Measurements from ENCODE around the gene TTC34.
"Not testable (repeated sequence)": the region's sequence is repeated elsewhere in the genome, so short reads cannot be mapped to it uniquely, and the experiment has no call there.

Gene TTC34

DNA sequence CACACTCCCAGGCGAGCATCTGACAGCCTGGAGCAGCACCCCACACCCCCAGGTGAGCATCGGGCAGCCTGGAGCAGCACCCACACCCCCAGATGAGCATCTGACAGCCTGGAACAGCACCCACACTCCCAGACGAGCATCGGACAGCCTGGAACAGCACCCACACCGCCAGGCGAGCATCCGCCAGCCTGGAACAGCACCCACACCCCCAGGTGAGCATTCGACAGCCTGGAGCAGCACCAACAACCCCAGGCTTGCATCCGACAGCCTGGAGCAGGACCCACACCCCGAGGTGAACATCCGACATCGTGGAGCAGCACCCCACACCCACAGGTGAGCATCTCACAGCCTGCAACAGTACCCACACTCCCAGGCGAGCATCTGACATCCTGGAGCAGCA is 42.1 kb downstream of the TTC34 start:
- DNase-seq, result not testable (repeated sequence)

DNA sequence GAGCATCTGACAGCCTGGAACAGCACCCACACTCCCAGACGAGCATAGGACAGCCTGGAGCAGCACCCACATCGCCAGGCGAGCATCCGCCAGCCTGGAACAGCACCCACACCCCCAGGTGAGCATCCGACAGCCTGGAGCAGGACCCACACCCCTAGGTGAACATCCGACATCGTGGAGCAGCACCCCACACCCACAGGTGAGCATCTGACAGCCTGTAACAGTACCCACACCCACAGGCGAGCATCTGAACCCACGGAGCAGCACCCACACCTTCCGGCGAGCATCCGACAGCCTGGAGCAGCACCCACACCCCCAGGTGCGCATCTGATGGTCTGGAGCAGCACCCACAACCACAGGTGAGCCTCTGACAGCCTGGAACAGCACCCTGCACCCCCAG is 44.0 kb downstream of the TTC34 start:
- not testable (repeated sequence) for DNase-seq

DNA sequence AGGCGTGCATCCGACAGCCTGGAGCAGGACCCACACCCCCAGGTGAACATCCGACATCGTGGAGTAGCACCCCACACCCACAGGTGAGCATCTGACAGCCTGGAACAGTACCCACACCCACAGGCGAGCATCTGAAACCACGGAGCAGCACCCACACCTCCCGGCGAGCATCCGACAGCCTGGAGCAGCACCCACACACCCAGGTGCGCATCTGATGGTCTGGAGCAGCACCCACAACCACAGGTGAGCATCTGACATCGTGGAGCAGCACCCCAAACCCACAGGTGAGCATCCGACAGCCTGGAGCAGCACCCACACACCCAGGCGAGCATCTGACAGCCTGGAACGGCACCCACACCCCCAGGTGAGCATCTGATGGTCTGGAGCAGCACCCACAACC is 46.1 kb downstream of the TTC34 start:
- DNase-seq, result not testable (repeated sequence)

DNA sequence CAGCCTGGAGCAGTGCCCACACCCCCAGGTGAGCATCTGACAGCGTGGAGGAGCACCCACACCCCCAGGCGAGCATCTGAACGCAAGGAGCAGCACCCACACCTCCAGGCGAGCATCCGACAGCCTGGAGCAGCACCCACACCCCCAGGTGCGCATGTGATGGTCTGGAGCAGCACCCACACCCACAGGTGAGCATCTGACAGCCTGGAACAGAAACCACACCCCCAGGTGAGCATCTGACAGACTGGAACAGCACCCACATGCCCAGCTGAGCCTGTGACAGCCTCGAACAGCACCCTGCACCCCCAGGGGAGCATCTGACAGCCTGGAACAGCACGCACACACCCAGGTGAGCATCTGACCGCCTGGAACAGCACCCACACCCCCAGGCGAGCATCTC is 46.9 kb downstream of the TTC34 start:
- not testable (repeated sequence) for DNase-seq

DNA sequence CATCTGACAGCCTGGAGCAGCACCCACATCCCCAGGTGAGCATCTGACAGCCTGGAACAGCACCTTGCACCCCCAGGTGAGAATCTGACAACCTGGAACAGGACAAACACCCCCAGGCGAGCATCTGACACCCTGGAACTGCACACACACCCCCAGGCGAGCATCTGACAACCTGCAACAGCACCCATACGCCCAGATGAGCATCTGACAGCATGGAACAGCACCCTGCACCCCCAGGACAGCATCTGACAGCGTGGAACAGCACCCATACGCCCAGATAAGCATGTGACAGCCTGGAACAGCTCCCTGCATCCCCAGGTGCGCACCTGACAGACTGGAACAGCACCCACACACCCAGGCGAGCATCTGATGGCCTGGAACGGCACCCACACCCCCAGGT is 49.0 kb downstream of the TTC34 start:
- DNase-seq, result not testable (repeated sequence)

DNA sequence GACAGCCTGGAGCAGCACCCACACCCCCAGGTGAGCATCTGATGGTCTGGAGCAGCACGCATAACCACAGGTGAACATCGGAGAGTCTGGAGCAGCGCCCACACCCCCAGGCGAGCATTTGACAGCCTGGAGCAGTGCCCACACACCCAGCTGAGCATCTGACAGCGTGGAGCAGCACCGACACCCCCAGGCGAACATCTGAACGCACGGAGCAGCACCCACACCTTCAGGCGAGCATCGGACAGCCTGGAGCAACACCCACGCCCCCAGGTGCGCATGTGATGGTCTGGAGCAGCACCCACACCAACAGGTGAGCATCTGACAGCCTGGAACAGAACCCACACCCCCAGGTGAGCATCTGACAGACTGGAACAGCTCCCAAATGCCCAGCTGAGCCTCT is 49.6 kb downstream of the TTC34 start:
- DNase-seq, result not testable (repeated sequence)

DNA sequence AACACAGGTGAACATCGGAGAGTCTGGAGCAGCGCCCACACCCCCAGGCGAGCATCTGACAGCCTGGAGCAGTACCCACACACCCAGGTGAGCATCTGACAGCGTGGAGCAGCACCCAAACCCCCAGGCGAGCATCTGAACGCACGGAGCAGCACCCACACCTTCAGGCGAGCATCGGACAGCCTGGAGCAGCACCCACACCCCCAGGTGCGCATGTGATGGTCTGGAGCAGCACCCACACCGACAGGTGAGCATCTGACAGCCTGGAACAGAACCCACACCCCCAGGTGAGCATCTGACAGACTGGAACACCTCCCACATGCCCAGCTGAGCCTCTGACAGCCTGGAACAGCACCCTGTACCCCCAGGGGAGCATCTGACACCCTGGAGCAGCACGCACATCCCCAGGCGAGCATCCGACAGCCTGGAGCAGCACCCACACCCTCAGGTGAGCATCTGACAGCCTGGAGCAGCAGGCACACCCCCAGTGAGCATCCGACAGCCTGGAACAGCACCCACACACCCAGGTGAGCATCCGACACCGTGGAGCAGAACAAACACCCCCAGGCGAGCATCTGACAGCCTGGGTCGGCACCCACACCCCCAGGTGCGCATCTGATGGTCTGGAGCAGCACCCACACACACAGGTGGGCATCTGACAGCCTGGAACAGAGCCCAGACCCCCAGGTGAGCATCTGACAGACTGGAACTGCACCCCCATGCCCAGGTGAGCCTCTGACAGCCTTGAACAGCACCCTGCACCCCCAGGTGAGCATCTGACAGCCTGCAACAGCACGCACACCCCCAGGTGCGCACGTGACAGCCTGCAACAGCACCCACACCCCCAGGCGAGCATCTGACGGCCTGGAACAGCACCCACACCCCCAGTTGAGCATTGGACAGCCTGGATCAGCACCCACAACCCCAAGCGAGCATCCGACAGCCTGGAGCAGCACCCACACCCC is 50.4 kb downstream of the TTC34 start:
- DNase-seq, result not testable (repeated sequence)

DNA sequence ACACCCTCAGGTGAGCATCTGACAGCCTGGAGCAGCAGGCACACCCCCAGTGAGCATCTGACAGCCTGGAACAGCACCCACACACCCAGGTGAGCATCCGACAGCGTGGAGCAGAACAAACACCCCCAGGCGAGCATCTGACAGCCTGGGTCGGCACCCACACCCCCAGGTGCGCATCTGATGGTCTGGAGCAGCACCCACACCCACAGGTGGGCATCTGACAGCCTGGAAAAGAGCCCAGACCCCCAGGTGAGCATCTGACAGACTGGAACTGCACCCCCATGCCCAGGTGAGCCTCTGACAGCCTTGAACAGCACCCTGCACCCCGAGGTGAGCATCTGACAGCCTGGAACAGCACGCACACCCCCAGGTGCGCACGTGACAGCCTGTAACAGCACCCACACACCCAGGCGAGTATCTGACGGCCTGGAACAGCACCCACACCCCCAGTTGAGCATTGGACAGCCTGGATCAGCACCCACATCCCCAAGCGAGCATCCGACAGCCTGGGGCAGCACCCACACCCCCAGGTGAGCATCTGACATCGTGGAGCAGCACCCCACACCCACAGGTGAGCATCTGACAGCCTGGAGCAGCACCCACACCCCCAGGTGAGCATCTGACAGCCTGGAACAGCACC is 51.3 kb downstream of the TTC34 start:
- not testable (repeated sequence) for DNase-seq

DNA sequence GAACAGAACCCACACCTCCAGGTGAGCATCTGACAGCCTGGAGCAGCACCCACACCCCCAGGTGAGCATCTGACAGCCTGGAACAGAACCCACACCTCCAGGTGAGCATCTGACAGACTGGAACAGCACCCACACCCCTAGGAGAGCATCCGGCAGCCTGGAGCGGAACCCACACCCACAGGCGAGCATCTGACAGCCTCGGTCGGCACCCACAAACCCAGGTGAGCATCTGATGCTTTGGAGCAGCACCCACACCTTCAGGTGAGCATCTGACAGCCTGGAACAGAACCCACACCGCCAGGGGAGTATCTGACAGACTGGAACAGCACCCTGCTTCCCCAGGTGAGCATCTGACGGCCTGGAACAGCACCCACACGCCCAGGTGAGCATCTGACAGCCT is 52.9 kb downstream of the TTC34 start:
- not testable (repeated sequence) for DNase-seq

DNA sequence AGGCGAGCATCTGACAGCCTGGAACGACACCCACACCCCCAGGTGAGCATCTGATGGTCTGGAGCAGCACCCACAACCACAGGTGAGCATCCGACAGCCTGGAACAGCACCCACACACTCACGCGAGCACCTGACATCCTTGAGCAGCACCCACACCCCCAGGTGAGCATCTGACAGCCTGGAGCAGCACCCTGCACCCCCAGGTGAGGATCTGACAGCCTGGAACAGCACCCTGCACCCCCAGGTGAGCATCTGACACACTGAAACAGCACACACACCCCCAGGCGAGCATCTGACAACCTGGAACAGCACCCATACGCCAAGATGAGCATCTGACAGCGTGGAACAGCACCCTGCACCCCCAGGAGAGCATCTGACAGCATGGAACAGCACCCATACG is 106.7 kb downstream of the TTC34 start:
- DNase-seq, result not testable (repeated sequence)

DNA sequence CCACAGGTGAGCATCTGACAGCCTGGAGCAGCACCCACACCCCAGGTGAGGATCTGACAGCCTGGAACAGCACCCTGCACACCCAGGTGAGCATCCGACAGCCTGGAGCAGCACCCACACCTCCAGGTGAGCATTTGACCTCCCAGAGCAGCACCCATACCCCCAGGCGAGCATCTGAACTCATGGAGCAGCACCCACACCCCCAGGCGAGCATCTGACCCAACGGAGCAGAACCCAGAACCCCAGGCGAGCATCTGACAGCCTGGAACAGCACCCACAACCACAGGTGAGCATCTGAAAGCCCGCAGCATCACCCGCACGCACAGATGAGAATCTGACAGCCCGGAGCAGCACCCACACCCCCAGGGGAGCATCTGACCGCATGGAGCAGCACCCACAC is 111.3 kb downstream of the TTC34 start:
- DNase-seq, result not testable (repeated sequence)

DNA sequence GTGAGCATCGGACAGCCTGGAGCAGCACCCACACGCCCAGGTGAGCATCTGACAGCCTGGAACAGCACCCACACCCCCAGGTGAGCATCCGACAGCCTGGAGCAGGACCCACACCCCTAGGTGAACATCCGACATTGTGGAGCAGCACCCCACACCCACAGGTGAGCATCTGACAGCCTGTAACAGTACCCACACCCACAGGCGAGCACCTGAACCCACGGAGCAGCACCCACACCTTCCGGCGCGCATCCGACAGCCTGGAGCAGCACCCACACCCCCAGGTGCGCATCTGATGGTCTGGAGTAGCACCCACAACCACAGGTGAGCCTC is 113.2 kb downstream of the TTC34 start:
- DNase-seq, result not testable (repeated sequence)

DNA sequence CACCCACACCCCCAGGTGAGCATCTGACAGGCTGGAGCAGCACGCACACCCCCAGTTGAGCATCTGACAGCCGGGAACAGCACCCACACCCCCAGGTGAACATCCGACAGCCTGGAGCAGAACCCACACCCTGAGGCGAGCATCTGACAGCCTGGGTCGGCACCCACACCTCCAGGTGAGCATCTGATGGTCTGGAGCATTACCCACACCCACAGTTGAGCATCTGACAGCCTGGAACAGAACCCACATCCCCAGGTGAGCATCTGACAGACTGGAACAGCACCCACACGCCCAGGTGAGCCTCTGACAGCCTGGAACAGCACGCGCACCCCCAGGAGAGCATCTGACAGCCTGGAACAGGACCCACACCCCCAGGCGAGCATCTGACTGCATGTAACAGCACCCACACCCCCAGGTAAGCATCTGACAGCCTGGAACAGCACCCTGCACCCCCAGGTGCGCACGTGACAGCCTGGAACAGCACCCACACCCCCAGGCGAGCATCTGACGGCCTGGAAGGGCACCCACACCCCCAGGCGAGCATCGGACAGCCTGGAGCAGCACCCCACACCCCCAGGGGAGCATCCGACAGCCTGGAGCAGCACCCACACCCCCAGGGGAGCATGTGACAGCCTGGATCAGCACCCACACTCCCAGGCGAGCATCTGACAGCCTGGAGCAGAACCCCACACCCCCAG is 113.7 kb downstream of the TTC34 start:
- DNase-seq, result peak; percentile 34

DNA sequence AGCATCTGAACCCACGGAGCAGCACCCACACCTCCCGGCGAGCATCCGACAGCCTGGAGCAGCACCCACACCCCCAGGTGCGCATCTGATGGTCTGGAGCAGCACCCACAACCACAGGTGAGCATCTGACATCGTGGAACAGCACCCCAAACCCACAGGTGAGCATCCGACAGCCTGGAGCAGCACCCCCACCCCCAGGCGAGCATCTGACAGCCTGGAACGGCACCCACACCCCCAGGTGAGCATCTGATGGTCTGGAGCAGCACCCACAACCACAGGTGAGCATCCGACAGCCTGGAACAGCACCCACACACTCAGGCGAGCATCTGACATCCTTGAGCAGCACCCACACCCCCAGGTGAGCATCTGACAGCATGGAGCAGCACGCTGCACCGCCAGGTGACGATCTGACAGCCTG is 114.3 kb downstream of the TTC34 start:
- DNase-seq, result not testable (repeated sequence)

DNA sequence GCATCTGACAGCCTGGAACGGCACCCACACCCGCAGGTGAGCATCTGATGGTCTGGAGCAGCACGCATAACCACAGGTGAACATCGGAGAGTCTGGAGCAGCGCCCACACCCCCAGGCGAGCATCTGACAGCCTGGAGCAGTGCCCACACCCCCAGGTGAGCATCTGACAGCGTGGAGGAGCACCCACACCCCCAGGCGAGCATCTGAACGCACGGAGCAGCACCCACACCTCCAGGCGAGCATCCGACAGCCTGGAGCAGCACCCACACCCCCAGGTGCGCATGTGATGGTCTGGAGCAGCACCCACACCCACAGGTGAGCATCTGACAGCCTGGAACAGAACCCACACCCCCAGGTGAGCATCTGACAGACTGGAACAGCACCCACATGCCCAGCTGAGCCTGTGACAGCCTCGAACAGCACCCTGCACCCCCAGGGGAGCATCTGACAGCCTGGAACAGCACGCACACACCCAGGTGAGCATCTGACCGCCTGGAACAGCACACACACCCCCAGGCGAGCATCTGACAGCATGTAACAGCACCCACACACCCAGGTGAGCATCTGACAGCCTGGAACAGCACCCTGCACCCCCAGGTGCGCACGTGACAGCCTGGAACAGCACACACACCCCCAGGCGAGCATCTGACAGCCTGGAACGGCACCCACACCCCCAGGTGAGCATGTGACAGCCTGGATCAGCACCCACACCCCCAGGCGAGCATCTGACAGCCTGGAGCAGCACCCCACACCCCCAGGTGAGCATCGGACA is 115.2 kb downstream of the TTC34 start:
- DNase-seq, result not testable (repeated sequence)

DNA sequence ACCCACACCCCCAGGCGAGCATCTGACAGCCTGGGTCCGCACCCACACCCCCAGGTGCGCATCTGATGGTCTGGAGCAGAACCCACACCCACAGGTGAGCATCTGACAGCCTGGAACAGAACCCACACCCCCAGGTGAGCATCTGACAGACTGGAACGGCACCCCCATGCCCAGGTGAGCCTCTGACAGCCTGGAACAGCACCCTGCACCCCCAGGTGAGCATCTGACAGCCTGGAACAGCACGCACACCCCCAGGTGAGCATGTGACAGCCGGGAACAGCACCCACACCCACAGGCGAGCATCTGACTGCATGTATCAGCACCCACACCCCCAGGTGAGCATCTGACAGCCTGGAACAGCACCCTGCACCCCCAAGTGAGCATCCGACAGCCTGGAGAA is 115.8 kb downstream of the TTC34 start:
- not testable (repeated sequence) for DNase-seq

DNA sequence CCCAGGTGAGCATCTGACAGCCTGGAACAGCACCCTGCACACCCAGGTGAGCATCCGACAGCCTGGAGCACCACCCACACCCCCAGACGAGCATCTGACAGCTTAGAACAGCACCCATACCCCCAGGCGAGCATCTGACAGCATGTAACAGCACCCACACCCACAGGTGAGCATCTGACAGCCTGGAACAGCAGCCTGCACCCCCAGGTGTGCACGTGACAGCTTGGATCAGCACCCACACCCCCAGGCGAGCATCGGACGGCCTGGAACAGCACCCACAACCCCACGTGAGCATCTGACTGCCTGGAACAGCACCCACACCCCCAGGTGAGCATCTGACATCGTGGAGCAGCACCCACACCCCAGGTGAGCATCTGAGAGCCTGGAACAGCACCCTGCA is 116.6 kb downstream of the TTC34 start:
- DNase-seq, result not testable (repeated sequence)

DNA sequence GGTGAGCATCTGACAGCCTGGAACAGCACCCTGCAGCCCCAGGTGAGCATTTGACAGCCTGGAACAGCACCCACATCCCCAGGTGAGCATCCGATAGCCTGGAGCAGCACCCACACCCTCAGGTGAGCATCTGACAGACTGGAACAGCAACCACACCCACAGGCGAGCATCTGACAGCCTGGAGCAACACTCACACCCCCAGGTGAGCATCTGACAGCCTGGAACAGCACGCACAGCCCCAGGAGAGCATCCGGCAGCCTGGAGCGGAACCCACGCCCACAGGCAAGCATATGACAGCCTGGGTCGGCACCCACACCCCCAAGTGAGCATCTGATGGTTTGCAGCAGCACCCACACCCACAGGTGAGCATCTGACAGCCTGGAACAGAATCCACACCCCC is 117.5 kb downstream of the TTC34 start:
- peak; percentile 42 for DNase-seq

DNA sequence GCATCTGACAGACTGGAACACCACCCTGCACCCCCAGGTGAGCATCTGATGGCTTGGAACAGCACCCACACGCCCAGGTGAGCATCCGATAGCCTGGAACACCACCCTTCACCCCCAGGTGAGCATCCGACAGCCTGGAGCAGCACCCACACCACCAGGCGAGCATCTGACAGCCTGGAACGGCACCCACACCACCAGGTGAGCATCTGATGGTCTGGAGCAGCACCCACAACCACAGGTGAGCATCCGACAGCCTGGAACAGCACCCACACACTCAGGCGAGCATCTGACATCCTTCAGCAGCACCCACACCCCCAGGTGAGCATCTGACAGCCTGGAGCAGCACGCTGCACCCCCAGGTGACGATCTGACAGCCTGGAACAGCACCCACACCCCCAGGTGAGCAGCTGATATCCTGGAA is 118.2 kb downstream of the TTC34 start:
- DNase-seq, result not testable (repeated sequence)

DNA sequence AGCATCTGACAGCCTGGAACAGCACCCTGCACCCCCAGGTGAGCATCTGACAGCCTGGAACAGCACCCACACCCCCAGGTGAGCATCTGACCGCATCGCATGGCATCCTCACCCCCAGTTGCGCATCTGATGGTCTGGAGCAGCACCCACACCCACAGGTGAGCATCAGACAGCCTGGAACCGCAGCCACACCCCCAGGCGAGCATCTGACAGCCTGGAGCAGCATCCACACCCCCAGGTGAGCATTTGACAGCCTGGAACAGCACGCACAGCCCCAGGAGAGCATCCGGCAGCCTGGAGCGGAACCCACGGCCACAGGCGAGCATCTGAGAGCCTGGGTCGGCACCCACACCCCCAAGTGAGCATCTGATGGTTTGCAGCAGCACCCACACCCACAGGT is 118.6 kb downstream of the TTC34 start:
- DNase-seq, result not testable (repeated sequence)

DNA sequence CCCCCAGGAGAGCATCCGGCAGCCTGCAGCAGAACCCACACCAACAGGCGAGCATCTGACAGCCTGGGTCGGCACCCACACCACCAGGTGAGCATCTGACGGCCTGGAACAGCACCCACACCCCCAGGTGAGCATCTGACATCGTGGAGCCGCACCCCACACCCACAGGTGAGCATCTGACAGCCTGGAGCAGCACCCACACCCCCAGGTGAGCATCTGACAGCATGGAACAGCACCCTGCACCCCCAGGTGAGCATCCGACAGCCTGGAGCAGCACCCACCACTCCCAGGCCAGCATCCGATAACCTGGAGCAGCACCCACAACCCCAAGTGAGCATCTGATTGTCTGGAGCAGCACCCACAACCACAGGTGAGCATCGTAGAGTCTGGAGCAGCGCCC is 124.8 kb downstream of the TTC34 start:
- not testable (repeated sequence) for DNase-seq

DNA sequence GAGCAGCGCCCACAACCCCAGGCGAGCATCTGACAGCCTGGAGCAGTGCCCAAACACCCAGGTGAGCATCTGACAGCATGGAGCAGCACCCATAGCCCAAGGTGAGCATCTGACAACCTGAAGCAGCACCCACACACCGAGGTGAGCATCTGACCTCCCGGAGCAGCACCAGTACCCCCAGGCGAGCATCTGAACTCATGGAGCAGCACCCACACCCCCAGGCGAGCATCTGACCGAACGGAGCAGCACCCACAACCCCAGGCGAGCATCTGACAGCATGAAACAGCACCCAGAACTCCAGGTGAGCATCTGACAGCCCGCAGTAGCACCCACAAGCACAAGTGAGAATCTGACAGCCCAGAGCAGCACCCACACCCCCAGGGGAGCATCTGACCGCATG is 129.8 kb downstream of the TTC34 start:
- not testable (repeated sequence) for DNase-seq

DNA sequence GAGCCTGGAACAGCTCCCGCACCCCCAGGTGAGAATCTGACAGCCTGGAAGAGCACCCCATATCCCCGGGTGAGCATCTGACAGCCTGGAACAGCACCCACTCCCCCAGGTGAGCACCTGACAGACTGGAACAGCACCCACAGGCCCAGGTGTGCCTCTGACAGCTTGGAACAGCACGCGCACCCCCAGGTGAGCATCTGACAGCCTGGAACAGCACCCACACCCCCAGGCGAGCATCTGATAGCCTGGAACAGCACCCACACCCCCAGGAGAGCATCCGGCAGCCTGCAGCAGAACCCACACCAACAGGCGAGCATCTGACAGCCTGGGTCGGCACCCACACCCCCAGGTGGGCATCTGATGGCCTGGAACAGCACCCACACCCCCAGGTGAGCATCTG is 141.7 kb downstream of the TTC34 start:
- DNase-seq, result peak; percentile 37

Data from activated CD4-positive, CD25-positive, alpha-beta regulatory T cell treated with anti-CD3 and anti-CD28 coated beads, Interleukin-2, amount 50 U/mL, for 72 hours (primary cell).